CD4-positive, alpha-beta T cell treated with Interleukin-4 for 4 hours (primary cell): ENCODE measurements around the gene WASF2.
"Not testable (repeated sequence)": the region's sequence is repeated elsewhere in the genome, so short reads cannot be mapped to it uniquely, and the experiment has no call there.

ENCODE experiments used
- DNase-seq: peaks from one replicate; pipeline ENCODE4 v3.0.0-alpha.2; 2020

WASF2 gene

GRCh38 chr1:27414091-27414490 lies 75.9 kb downstream of the WASF2 start:
- no peak for DNase-seq

- no peak for DNase-seq
Observed at GRCh38 chr1:27413004-27413403, 77.0 kb downstream of the WASF2 start.

- no peak for DNase-seq
Observed at GRCh38 chr1:27412502-27412901, 77.5 kb downstream of the WASF2 start.

- DNase-seq = no peak
Observed at GRCh38 chr1:27410709-27411108, 79.3 kb downstream of the WASF2 start.

GRCh38 chr1:27409669-27410068 lies 80.3 kb downstream of the WASF2 start:
- no peak for DNase-seq

GRCh38 chr1:27408151-27408550 lies 81.8 kb downstream of the WASF2 start:
- DNase-seq = no peak

- DNase-seq = not testable (repeated sequence)
Observed at GRCh38 chr1:27406791-27407190, 83.2 kb downstream of the WASF2 start.

GRCh38 chr1:27406362-27406680 lies 83.6 kb downstream of the WASF2 start:
- DNase-seq = no peak

GRCh38 chr1:27405598-27406361 lies 84.2 kb downstream of the WASF2 start:
- DNase-seq = not testable (repeated sequence)

GRCh38 chr1:27405074-27405473 lies 84.9 kb downstream of the WASF2 start:
- DNase-seq = no peak

- DNase-seq = no peak
Observed at GRCh38 chr1:27403931-27404330, 86.0 kb downstream of the WASF2 start.

GRCh38 chr1:27403065-27403726 lies 86.8 kb downstream of the WASF2 start:
- no peak for DNase-seq

- DNase-seq = no peak
Observed at GRCh38 chr1:27402349-27402754, 87.6 kb downstream of the WASF2 start.

- DNase-seq = no peak
Observed at GRCh38 chr1:27400963-27401341, 89.0 kb downstream of the WASF2 start.

- no peak for DNase-seq
Observed at GRCh38 chr1:27400082-27400962, 89.6 kb downstream of the WASF2 start.

- no peak for DNase-seq
Observed at GRCh38 chr1:27399251-27400025, 90.5 kb downstream of the WASF2 start.

- DNase-seq = no peak
Observed at GRCh38 chr1:27398405-27399149, 91.4 kb downstream of the WASF2 start.

GRCh38 chr1:27397749-27398148 lies 92.2 kb downstream of the WASF2 start:
- no peak for DNase-seq

GRCh38 chr1:27397110-27397509 lies 92.9 kb downstream of the WASF2 start:
- DNase-seq = no peak

- peak; percentile 78 for DNase-seq
Observed at GRCh38 chr1:27395441-27396195, 94.3 kb downstream of the WASF2 start.

- DNase-seq = no peak
Observed at GRCh38 chr1:27394925-27395324, 95.0 kb downstream of the WASF2 start.
